Heart left ventricle (tissue), 13 donors: ENCODE results near the gene SMOC2.

Experiments
- POLR2A ChIP-seq, 2 donors: fragments of 450-650 bp; IDR thresholded peaks; one replicate each; pipeline ENCODE4 v1.6.1; 2017; ENCODE audit warnings: antibody characterized with exemption in 2 of 2, mild to moderate bottlenecking in 2 of 2, moderate library complexity in 2 of 2
- TF ChIP-seq, protein P1 (sequence below), 12 donors: fragments of 200-600 bp; sonication (generic) in 4 of 12; IDR thresholded peaks; one replicate each; pipeline versions ENCODE4 v1.5.0 to v1.8.0; 2018 to 2022; ENCODE audit warnings: antibody characterized with exemption in 12 of 12, mild to moderate bottlenecking in 5 of 12
- donor health status: ischemic (EF 13 %, LVEDD 7.1; RV severe dilation, severe dysfunction).
- donor health status: DM: no; HTN: yes; CAD: no.
- donor health status: DM: no; HTN: no; CAD: no.
- donor health status: ischemic (EF 25% LVEDD 6.9; RV normal size, moderate dysfunction).
- donor health status: ischemic (EF 25% LVEDD 5.7; RV mildly dilated, moderate dysfunction).
- donor health status: ischemic (EF 35%, LVEDD 5.7; RV mildly dilated, moderate dysfunction).
- donor health status: nonischemic (EF 11% LVEDD 7.7; RV severe dilation, severe dysfunction).
- donor health status: DM: yes; HTN: yes; CAD: no.
- donor health status: PGD.
- donor health status: ischemic (EF 29% LVEDD 5.4; RV normal size, mild dysfunction).
- donor health status: nonischemic (EF 23%, LVEDD 6.1; RV moderate dilation, normal function).

DNA sequence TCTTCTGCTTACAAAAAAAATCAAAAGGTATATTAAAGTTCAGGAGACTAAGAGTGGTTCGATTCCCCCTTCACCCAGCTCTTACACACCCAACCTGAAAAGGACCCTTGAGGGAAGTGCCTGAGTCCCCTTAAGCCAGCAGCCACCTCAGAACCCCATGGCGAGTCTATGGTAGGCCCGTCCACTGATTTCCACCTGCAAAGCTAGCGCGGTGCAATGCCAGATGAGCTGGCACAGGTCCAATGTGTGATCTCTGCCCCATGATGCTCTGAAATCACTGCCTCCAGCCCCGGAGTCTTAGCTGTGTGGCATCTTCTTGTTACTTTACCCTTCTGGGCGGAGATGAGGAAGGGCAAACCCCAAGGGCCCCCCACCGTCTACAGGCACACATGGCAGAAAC is 109.3 kb downstream of the SMOC2 start:
- TF ChIP-seq, protein P1, sequence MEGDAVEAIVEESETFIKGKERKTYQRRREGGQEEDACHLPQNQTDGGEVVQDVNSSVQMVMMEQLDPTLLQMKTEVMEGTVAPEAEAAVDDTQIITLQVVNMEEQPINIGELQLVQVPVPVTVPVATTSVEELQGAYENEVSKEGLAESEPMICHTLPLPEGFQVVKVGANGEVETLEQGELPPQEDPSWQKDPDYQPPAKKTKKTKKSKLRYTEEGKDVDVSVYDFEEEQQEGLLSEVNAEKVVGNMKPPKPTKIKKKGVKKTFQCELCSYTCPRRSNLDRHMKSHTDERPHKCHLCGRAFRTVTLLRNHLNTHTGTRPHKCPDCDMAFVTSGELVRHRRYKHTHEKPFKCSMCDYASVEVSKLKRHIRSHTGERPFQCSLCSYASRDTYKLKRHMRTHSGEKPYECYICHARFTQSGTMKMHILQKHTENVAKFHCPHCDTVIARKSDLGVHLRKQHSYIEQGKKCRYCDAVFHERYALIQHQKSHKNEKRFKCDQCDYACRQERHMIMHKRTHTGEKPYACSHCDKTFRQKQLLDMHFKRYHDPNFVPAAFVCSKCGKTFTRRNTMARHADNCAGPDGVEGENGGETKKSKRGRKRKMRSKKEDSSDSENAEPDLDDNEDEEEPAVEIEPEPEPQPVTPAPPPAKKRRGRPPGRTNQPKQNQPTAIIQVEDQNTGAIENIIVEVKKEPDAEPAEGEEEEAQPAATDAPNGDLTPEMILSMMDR (IDR thresholded peaks at IDR 0.05) = no peak
- TF ChIP-seq POLR2A (IDR thresholded peaks at IDR 0.05) = no peak
